Mucosa of descending colon (tissue), 3 donors: ENCODE data around the gene AJUBA. TPM values are rescaled to one million over a fixed set of nuclear protein-coding genes. Genes with fewer than 3 reads are reported as not detected.

Experiments
- ATAC-seq: fragments of 200-7000 bp; cut with Tn5 transposase; one replicate; pipeline ENCODE4 v1.9.1; 2020; ENCODE audit warnings: mild to moderate bottlenecking, moderate library complexity
- DNase-seq, 3 donors: peaks; one replicate each; pipeline ENCODE4 v3.0.0-alpha.2; 2020
- H3K36me3 ChIP-seq: fragments of 200-600 bp; one replicate; pipeline ENCODE4 v1.8.0; 2021; ENCODE audit warnings: low read depth, mild to moderate bottlenecking
- H3K4me1 ChIP-seq: fragments of 200-600 bp; one replicate; pipeline ENCODE4 v1.8.0; 2021; ENCODE audit warnings: low read depth, mild to moderate bottlenecking
- H3K4me3 ChIP-seq: fragments of 200-600 bp; one replicate; pipeline ENCODE4 v1.8.0; 2021; ENCODE audit warnings: mild to moderate bottlenecking
- H3K9me3 ChIP-seq: fragments of 200-600 bp; one replicate; pipeline ENCODE4 v1.8.0; 2021; ENCODE audit warnings: mild to moderate bottlenecking
- CTCF ChIP-seq: fragments of 200-600 bp; IDR thresholded peaks from one replicate; pipeline ENCODE4 v1.8.0; 2022; ENCODE audit warnings: antibody characterized with exemption, mild to moderate bottlenecking
- intact Hi-C, 2 donors: fragments of 100-400 bp; cut with DNase I in 1 of 2; cut with micrococcal nuclease in 1 of 2; formaldehyde crosslinking; loops; one replicate each; pipeline versions ENCODE4 v1.11.0 to v1.11.1; 2022; cut with DNase I, micrococcal nuclease
- total RNA-seq, 3 donors: library from RNA; stranded (reverse); fragmentation: NEBNext Ultra II Directional in 2 of 3; extraction: Animal tissue kit (Norgen Biotek cat#: 25700) in 2 of 3; gene quantifications; one replicate each; pipeline versions ENCODE4 v1.2.1 to v1.2.4, GENCODE V29; 2021 to 2023
- donor health status: DM: no; HTN: no; CAD: no; lungs with moderate emphysema.
- donor health status: DM: no; HTN: no; CAD: no.
- donor health status: DM: no; HTN: yes; CAD: no.

Gene AJUBA
- total RNA-seq, 3 donors from 2014 or later = 1.5 to 4.7 (median 2.3) TPM

GRCh38 chr14:23002592-23002991 lies 20.2 kb upstream of the AJUBA start:
- intact Hi-C loops = no loop called here

GRCh38 chr14:23000860-23001259 lies 18.5 kb upstream of the AJUBA start:
- Histone ChIP-seq H3K9me3 (no peaks in the 10 kb centered on the region), H3K36me3 (no peaks in the 10 kb centered on the region), H3K4me1 (peaks cover 10% of the 10 kb centered on the region), H3K4me3 (no peak overlapping the region)
- no peak for TF ChIP-seq CTCF
- no peak for DNase-seq
- ATAC-seq = peak; percentile 79
- intact Hi-C loops = no loop called here

More at GRCh38 chr14:23002592-23002991, 20.2 kb upstream of the AJUBA start:
- TF ChIP-seq CTCF = no peak
- Histone ChIP-seq H3K4me3 (no peak overlapping the region), H3K9me3 (no peaks in the 10 kb centered on the region), H3K4me1 (peaks cover 14% of the 10 kb centered on the region), H3K36me3 (no peaks in the 10 kb centered on the region)
- DNase-seq (no peak), ATAC-seq (no peak)

- Histone ChIP-seq H3K4me1 (peaks cover 7% of the 10 kb centered on the region), H3K9me3 (no peaks in the 10 kb centered on the region), H3K36me3 (no peaks in the 10 kb centered on the region), H3K4me3 (no peak overlapping the region)
- TF ChIP-seq CTCF = no peak
- ATAC-seq (no peak), DNase-seq (no peak)
- intact Hi-C loops = no loop called here
Measured at GRCh38 chr14:22998329-22999012, 16.1 kb upstream of the AJUBA start.

- DNase-seq (no peak), ATAC-seq (peak; percentile 50)
- Histone ChIP-seq H3K36me3 (no peaks in the 10 kb centered on the region), H3K4me3 (no peak overlapping the region), H3K9me3 (no peaks in the 10 kb centered on the region), H3K4me1 (peaks cover 7% of the 10 kb centered on the region)
- no peak for TF ChIP-seq CTCF
- intact Hi-C loops = no loop called here
Measured at GRCh38 chr14:22997676-22998323, 15.4 kb upstream of the AJUBA start.

GRCh38 chr14:22996768-22997654 lies 14.7 kb upstream of the AJUBA start:
- no peaks in the 10 kb centered on the region for H3K9me3 ChIP-seq
- no peaks in the 10 kb centered on the region for H3K36me3 ChIP-seq
- H3K4me1 ChIP-seq = peaks cover 7% of the 10 kb centered on the region
- ATAC-seq = no peak
- intact Hi-C loops = no loop called here
- no peak for TF ChIP-seq CTCF
- no peak for DNase-seq
- H3K4me3 ChIP-seq = no peak overlapping the region
